GM19025 (cell line): Measurements from ENCODE around the gene ADA.
"Not testable (repeated sequence)": the region's sequence is repeated elsewhere in the genome, so short reads cannot be mapped to it uniquely, and the experiment has no call there.

Experiments used
- ATAC-seq: cut with Tn5 transposase; IDR thresholded peaks from one replicate; pipeline ENCODE4 v1.9.1; 2021; ENCODE audit warnings: mild to moderate bottlenecking, low read depth, moderate library complexity; ENCODE audit not compliant: unreplicated experiment

Gene ADA

DNA sequence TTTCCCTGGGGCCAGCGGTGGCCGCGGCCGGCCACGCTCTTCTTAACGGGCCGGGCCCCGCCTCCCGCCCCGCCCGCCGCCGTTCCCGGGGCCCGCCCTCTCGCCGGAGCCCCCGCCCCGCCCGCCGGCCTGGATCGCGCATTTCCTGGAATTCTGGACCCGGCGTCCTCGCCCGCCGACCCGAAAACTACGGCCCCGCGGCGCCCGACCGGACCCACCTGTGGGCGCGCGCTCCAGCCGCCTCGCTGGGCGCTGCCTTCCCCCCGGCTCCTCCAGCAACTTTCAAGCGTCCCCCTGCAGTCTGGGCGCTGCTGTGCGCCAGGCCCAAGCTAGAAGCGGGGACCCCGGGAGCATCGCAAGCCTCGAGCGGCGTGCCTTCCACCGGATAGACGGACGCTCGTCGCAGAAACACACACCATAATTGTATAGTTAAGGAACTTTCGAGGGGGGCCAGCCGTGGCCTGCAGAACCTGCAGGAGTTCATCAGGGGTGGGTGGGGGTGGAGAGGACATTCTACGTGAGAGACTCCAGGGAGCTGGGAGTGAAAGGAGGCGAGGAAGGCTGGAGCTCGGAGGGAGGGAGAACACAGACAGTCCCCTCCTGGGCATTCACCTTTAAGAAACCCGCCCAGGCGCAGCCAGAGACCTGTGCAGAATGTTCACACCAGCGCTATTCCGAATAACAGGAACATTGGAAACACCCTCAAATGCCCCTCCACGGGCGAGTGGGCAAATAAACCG lies at the start of gene ADA:
Gene ADA, minus strand, starts transcription at position 16 of the 740 bp plus-strand sequence. CDS start 92 bp downstream, outside the sequence.
- ATAC-seq = no peak

DNA sequence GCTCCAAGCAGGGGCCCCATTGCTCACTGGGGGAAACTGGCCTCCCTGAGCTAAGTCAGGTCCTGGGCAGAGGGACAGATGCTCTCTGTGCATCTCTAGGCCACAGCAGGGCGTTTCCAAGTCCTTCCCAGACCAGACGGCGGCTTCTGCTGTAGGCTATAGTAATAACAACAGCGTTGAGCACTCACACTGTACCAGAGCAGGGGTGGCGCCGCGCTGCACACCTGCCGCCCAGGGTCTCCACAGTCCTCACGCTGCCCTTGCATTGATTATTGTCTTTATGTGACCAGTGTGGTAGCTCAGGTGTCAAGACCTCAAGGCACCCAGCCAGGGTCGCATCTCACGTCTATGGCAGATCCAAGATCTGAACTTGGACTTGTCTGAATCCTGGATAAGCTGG lies 48.8 kb upstream of the ADA start:
- no peak for ATAC-seq

DNA sequence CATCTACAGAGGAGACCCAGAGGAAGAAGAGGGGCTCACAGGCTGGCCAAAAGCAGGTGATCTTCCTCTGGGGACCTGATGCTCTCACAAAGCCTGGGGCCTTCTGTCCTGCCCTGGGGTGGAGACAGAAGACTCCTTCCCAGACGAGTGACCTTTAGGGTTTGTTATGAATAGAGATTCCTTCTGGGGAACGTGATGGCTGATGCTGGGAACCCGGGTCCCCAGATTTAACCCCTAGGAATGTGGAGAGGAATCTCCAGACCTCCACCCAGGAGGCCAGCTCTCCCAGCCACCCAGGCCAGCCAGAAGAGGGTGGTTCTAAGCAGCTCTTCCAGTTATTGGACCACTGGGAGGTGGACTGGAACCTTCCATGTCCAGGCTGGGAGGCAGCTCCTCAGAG lies 46.9 kb upstream of the ADA start:
- ATAC-seq = no peak

DNA sequence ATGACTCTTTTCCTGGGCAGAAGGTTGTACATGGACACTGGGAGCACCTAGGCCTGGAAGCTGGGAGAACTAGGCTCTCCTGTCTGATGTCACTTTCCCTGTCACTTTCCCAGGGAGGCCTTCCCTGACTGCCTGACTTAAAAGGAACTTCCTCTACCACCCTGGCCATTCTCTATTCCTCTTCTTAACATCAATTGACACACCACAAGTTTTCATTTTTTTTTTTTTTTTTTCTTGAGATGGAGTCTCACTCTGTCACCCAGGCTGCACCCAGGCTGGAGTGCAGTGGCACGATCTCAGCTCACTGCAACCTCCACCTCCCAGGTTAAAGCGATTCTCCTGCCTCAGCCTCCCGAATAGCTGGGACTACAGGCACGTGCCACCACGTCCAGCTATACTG lies 45.5 kb upstream of the ADA start:
- not testable (repeated sequence) for ATAC-seq

DNA sequence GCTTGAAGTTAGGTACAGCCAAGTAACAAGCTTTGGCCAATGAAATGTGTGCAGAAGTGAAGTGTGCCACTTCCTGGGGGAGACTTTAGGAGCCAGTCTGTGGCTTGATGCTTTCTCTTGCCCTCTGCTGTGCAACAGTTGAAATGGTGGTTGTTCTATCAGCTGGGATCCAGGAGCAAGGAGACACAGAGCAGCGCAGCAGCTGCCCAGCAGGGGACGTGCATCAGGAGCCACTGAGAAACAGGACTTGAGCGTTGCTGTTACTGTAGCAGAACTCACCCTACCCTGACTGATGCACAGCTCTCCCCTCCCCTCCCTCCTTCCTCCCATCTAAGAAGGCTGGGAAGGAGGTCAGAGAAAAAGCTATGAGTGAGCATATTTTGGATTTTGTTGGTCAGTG lies 44.8 kb upstream of the ADA start:
- no peak for ATAC-seq

DNA sequence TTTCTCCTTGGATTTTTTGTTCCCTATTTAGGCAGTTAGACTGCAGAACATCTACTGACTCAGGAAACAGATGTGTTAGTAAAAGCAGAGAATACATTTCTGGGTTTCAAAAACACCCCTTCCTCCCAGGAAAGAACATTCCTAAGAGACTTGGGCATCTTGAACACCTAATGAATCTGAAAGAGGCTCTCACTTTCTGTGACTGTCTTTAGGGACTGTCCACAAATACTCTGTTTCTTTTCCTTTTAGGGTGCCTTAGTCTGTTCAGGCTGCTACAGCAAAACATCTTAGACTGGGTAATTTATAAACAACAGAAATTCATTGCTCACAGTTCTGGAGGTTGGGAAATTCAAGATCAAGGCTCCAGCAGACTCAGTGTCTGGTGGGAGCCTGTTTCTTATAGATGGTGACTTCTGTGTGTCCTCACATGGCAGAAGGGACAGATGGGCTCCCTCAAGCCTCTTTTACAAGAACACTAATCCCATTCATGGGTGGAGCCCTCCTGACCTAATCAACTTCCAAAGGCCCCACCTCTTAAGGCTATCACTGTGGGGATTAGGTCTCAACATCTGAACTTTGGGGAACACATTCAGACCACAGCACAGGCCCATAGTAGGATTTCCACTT lies 44.3 kb upstream of the ADA start:
- ATAC-seq = no peak

DNA sequence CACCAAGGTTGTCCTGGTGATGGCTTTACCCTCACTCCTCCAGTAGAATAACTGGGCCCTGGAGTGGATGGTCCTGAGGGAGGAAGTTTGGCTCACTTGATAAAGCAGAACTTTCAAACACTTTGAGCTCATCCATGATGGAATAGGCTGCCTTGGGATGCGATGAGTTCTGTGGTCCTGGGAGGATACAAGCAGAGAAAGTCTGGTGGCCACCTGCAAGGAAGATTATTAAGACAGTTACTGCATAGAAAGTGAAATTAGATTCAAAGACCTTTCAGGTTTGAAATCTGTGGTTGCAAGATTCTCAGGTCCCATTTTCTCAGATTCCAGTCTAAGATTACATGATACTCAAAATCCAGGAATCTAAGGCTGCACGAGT lies 43.8 kb upstream of the ADA start:
- no peak for ATAC-seq

DNA sequence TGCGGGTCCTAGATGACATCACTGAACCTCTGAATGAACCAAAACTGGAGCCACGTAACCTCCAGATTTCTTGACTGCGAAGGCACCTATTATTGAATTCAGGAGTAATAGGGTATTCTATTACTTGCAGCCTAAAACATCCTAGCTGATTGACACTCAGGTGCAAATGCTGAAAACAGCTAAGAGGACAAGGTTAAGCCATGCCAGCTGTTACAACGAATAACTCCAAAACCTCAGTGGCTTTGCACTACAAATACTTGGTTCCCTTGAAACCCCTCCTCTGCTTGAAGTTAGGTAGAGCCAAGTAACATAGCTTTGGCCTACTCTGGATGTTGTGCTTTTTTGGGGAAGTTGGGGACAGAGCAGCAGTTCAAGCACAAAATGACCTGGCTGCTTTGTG lies 42.7 kb upstream of the ADA start:
- no peak for ATAC-seq

DNA sequence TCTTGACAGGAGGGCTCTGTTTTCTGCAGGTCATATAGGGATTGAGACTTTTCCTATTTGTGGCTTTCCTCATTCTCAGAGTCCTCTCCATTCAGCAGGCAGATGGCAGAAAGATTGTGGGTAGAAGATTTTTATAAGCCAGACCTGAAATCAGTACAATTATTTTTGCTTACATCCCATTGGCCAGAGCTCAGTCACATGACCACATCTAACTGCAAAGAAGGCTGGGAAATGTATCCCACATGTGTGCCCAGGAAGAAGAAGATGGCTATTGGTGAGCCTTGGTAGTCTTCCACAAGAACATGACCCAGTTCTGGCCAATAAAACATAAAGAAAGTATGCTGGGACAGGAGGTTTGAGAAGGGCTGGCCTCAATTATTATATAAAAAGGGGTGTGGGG lies 42.1 kb upstream of the ADA start:
- ATAC-seq = no peak

DNA sequence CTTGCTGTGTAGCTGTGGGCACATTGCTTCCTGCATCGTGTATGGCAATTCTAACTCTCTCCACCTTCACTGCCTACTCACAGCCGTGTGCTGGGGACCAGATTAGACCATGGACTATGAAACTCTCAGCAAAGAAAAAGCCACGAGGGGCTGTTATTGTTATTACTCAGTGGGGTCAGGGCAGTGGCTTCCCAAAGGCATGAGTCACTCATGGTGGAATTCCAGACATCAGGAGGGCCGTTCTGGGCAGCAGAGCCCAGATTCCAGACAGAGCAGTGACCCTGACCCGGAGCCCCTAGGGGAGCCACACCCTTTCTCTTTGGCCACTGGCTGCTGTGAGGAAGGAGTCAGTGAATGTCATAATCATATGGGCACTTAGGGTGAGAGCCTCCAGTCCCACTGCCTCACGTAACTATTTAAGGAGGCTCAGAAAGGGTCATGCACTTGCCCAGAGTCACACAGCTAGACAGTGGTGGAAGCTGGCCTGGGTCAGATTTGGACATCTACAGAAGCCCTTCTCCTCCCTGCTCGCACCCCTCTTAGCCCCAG lies 41.5 kb upstream of the ADA start:
- no peak for ATAC-seq

DNA sequence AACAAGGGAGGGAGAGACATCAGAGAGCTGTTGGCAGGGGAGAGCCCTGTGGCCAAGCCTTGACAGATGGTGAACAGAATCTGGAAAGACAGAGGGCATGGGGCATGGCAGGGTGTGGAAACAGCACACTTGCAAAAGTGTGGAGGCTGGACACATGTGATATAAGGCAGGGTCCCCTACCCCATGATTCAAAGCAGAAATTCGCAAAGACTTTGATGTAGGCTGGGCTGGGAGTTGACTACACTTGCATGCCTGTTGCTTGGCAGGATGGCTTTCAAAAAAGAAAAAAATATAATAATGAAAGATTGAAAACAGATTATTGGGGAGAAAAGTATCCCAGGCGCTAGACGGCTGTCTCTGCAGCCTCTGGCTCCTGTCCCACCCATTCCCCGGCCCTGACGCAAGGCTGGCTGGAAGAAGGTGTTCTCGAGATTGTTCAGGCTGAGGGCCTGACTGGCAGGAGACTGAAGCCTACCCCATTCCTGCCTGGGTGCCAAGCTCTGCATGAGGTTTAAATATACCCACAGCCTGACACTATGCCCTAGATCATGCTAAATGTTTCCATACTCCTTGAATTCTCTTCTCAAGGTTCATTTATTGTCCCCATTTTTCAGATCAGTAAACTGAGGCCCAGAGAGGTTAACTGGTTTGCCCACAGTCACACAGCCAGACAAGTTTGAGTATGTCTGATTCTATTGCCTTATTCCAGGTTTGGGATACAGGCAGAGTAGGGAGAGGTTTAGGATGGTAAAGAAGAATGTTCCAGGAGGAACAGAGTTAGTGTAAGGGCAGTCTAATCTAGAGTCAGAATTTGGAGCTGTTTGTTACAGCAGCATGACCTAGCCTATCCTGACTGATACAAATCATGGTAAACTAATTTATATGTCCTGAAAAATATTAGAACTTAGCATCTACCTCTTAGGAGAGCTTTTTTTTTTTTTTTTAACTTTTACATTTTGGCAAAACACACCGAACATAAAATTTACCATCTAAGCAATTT lies 40.2 kb upstream of the ADA start:
- ATAC-seq = no peak

DNA sequence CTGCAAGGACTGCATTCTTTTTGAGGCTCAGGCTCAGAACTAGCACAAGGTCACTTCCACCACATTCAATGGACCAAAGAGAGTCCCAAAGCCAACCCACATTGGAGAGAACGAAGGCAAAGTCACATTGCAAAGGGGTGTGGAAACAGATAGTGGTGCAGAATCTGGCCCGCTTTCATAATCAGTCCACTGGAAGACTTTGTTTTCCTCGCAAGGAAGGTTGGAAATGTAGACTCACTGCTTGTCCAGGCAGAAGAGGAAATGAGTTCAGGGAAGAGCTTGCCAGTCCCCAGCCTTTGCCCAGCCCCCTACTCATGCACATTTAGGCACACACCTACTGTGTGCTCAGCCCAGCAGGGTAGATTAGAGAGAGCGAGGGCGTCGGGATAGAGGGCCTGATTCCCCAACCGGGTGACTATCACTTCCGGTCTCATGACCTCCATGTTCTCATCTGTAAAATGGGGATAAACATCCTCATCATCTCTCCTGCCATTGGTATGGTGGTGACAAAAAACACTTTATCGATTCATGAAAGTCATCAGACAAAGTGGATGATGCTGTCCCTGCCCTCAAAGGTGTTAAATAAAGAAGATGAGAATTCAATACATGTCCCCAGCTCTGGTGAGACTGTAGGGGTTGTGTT lies 39.4 kb upstream of the ADA start:
- no peak for ATAC-seq

DNA sequence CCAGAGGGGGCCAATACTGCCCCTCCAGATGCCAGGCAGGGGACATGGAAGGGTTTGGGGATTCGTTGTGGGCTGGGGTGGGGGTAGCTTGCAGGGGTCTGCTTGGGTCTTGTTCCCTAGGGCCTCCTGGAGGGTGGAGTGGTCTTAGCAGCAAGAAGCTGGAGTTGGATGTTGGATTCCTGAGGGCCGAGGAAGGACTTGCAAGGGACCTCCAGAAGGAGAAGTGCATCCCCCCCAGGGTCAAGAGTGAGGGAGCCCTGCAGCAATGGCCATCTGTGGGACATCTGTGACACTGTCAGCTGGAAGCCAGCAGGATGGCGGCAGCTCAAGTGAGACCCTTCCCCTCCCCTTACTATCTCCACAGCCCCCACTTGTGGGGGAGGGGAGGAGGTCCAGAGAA lies 38.3 kb upstream of the ADA start:
- no peak for ATAC-seq

DNA sequence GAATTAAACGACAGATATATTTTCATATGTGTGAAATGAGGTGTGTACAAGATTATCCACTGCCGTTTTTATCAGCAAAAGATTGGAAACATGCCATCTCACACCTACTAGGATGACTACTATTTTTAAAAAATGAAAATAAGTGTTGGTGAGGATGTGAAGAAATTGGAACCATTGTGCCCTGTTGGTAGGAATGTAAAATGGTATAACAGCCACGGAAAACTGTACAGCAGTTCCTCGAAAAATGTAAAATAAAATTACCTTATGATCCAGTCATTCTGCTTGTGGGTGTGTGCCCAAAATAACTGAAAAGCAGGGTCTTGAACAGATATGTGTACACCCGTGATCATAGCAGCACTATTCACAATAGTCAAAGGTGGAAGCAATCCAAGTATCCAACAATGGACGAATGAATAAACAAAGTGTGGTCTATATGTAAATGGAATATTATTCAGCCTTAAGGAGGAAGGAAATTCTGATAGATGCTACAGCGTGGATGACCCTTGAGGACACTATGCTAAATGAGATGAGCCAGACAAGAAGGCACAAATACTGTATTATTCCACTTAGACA lies 36.6 kb upstream of the ADA start:
- no peak for ATAC-seq

DNA sequence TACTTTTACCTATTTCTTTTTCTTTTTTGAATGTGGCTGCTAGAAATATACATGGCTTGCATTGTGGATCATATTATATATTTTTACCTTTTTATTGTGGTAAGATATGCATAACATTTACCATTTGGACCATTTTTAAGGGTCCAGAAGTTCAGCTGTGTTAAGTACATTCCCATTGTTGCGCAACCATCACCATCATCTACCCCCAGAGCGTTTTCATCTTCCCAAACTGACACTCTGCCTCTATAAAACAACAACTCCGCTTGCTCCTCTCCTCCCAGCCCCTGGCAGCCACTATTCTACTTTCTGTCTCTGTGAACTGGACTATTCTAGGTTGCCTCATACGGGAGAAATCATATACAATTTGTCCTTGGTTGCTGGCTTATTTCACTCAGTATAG lies 35.4 kb upstream of the ADA start:
- ATAC-seq = no peak

DNA sequence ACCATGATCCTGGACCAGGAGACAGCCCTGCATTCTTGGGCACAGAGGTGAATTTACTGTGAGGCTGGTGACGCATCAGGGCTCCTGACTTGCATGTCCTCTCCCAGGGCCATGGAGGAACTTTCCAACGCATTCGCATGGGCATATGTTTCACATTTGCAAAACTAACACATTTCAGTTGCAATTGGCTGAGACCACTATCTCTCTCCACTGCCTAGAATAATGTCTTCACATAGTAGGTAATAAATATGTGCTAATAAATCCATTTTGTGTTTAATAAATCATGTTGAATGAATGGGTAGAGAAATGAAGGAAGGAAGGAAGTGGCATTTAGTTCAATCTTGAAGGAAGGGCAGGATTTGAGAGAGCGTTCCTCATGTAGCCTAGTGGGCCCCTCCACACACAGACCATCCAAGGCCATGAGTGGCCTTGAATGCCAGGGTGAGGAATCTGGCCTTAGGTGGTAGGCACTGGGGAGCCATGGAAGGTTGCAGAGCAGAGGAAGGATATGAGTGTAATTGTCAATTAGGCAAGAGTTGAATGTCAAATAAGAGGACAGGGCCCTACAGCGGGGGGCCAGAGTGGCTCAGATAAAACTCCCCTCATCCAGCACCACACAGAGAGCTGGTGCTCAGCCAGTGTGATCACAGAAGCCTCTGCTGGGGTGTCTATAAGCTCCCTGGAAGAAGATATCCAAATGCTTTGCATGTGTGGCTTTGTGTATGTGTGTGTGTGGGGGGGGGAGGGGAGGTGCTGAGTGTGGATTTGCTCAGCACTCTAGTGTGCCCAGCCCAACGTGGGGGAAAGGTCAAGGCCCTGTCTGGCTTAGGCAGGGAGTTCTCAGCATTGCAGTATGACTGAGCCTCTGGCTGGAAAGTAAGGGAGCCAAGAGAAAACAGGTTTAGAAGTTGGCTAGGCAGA lies 32.8 kb upstream of the ADA start:
- ATAC-seq = no peak

DNA sequence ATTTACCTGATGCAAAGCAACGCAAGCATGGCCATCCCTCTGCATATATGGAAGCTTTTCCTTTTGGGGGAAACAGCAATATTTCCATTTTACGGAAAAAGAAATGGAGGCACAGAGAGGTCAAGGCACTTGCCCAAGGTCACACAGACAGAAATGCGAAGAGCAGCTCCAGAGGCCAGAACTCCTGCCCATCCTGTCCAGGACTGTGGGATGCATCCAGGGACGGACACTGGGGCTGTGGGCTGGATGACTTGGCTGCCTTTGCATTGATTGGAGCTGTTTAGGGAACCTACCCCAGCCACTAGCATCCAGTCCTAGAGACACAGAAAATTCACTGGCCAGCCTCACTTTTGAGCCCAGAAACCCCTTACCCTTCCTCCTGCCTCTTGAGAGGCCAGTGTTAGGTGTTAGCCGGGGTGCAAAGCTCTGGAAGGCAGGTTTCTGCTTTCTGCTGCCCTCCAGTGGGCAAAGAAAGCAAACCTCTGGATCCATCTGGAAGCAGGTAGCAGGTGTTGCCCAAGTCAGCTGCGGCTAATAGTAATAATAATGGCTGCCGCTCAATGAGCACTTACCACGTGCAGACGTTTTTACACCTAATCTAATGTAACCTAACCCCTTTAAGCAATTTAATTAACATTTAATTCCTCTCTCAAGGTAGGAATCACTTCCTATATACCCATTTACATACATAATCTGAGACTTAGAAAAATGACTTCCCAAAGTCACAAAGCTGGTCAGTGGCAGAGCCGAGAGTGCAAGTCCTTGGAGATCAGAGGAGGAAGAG lies 32.0 kb upstream of the ADA start:
- no peak for ATAC-seq

DNA sequence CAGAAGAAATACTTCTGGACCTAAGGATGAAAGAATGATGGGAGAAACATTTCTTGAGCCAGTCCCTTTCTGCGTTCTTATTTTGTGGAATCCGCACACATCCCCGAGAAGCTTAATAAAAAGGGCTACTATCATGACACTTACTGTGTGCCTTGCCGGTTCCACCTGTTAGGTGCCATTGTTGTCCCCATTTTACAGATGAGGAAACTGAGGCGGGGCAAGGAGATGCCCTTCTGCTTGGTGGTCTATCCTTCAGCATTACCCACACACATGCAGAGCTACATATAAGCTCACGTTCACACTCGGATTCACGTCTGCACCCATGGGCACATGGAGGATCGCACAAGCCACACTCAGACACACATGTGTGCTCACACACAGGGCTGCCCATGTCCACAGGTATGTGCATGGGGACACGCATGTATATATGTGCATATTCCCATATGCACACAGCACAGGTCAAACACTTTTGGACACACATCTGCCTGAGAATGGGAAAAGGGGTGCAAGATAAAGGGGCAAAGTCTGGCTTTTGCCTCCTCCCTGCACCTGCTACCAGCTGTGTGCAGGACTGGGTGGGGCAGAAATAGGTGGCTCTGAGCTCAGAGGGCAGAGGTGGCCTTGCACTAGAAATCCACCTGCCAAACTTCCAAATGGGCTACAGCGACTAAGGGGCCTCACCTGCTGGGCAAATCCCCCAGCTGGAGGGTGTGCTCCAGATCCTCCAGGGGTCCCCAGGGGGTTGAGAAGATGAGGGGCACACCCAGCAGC lies 30.5 kb upstream of the ADA start:
- ATAC-seq = no peak
